ENCODE data around the gene VPS54.

GRCh38 chr2:63863707-63864106 lies 155.5 kb downstream of the VPS54 start:
- TF ChIP-seq GATA2 (IDR thresholded peaks at IDR 0.05; ENCODE audit: low read depth, low read length) (no peak), GATA3 (IDR thresholded peaks at IDR 0.05; ENCODE audit: low read depth, low read length) (no peak)
